GM21576 (cell line): ENCODE data around the gene PPOX.

Experiments
- ATAC-seq: cut with Tn5 transposase; IDR thresholded peaks from one replicate; pipeline ENCODE4 v1.9.1; 2021; ENCODE audit warnings: mild to moderate bottlenecking, moderate library complexity; ENCODE audit not compliant: unreplicated experiment

The PPOX gene

GRCh38 chr1:161196521-161197451 lies 30.6 kb downstream of the PPOX start:
- no peak for ATAC-seq

- no peak for ATAC-seq
These were observed 31.5 kb downstream of the PPOX start for GRCh38 chr1:161197560-161198193.

- ATAC-seq, result no peak
These were observed 32.1 kb downstream of the PPOX start for GRCh38 chr1:161198194-161198896.

GRCh38 chr1:161198897-161199431 lies 32.7 kb downstream of the PPOX start, which contains the start of gene ADAMTS4:
ADAMTS4 (minus strand) TSS chr1:161199054; CDS start chr1:161198627, 427 bp downstream.
- ATAC-seq, result no peak

- ATAC-seq, result no peak
These were observed 33.4 kb downstream of the PPOX start for GRCh38 chr1:161199506-161200139.

GRCh38 chr1:161200421-161200991 lies 34.3 kb downstream of the PPOX start:
- ATAC-seq, result no peak

- no peak for ATAC-seq
These were observed 35.0 kb downstream of the PPOX start for GRCh38 chr1:161200992-161201835.

GRCh38 chr1:161201836-161202712 lies 35.8 kb downstream of the PPOX start, which contains the start of gene NDUFS2:
NDUFS2 (plus strand) TSS chr1:161202367; CDS start chr1:161202386, 19 bp downstream.
- peak; percentile 96 for ATAC-seq

- ATAC-seq, result no peak
These were observed 40.4 kb downstream of the PPOX start for GRCh38 chr1:161206411-161207140.

GRCh38 chr1:161207173-161207572 lies 40.9 kb downstream of the PPOX start:
- no peak for ATAC-seq

GRCh38 chr1:161209790-161210409 lies 43.7 kb downstream of the PPOX start:
- peak; percentile 66 for ATAC-seq

GRCh38 chr1:161214369-161214768 lies 48.1 kb downstream of the PPOX start:
- ATAC-seq, result no peak

- no peak for ATAC-seq
These were observed 48.9 kb downstream of the PPOX start, which contains the start of gene FCER1G for GRCh38 chr1:161215076-161215475. FCER1G (plus strand) TSS chr1:161215295; CDS start chr1:161215322, 27 bp downstream.

- peak; percentile 85 for ATAC-seq
These were observed 50.9 kb downstream of the PPOX start for GRCh38 chr1:161216945-161217712.

GRCh38 chr1:161217831-161218230 lies 51.6 kb downstream of the PPOX start:
- no peak for ATAC-seq
